HL-60 (cell line): ENCODE measurements around the gene USH2A.

ENCODE experiments used
- DNase-seq, 2 experiments: peaks; one replicate each; pipeline ENCODE4 v3.0.0-alpha.2; 2010 to 2020; ENCODE audit warnings: low read depth in 1 of 2, low spot score in 1 of 2
- H3K27ac ChIP-seq: fragments of 250-450 bp; sonication (Bioruptor Pico); replicated peaks from 2 replicates; pipeline ENCODE4 v1.5.1; 2020; ENCODE audit warnings: mild to moderate bottlenecking, moderate library complexity
- H3K27me3 ChIP-seq: fragments of 250-450 bp; sonication (Bioruptor Pico); 2 replicates; pipeline ENCODE4 v1.5.1; 2021; ENCODE audit warnings: mild to moderate bottlenecking, moderate library complexity; ENCODE audit not compliant: insufficient read depth, poor library complexity, severe bottlenecking
- H3K4me3 ChIP-seq: replicated peaks from 2 replicates; pipeline ENCODE4 v1.5.1; 2011; ENCODE audit warnings: mild to moderate bottlenecking, control low read depth, low read length; ENCODE audit not compliant: insufficient read depth
- CTCF ChIP-seq: IDR thresholded peaks from one replicate; pipeline ENCODE4 v1.5.1; 2011; ENCODE audit warnings: low read length, control low read depth, inconsistent platforms; ENCODE audit not compliant: insufficient read depth
- GABPA ChIP-seq: IDR thresholded peaks from 2 replicates; pipeline ENCODE4 v1.6.1; 2012; ENCODE audit warnings: low read depth
- POLR2AphosphoS5 ChIP-seq: IDR thresholded peaks from 2 replicates; pipeline ENCODE4 v1.6.1; 2012; ENCODE audit warnings: low read depth
- REST ChIP-seq: IDR thresholded peaks from 2 replicates; pipeline ENCODE4 v1.6.1; 2012; ENCODE audit warnings: low read depth; ENCODE audit not compliant: insufficient replicate concordance
- SPI1 ChIP-seq: IDR thresholded peaks from 2 replicates; pipeline ENCODE4 v1.6.1; 2012; ENCODE audit warnings: low read depth, mild to moderate bottlenecking, borderline replicate concordance

The USH2A gene

GRCh38 chr1:215830226-215830810, 592.9 kb downstream of the USH2A start:
- Histone ChIP-seq H3K27me3 (no peaks in the 10 kb centered on the region), H3K27ac (no peak overlapping the region)

DNA sequence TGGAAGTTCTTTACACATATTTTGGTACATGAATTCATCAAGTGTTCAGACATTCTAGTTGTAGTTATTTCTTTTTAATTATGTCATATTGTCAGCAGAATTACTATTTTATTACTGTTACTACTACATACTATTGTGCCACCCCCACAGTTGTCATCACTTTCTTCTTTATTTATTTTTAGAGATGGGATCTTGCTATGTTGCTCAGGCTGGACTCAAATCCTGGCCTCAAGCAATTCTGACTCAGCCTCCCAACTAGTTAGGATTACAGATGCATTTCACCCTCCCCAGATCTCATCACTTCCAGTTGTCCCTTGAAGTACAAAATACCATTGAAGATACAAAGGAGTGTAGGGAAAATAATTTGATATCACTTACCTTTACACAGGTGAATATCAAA, 598.2 kb downstream of the USH2A start:
- H3K4me3 ChIP-seq = no peak overlapping the region
- H3K27ac ChIP-seq = no peak overlapping the region
- no peaks in the 10 kb centered on the region for H3K27me3 ChIP-seq
- no peak for TF ChIP-seq SPI1
- TF ChIP-seq CTCF = no peak
- no peak for TF ChIP-seq REST
- no peak for DNase-seq

More at GRCh38 chr1:215830226-215830810, 592.9 kb downstream of the USH2A start:
- DNase-seq = no peak
- H3K4me3 ChIP-seq = no peak overlapping the region
- no peak for TF ChIP-seq SPI1
- TF ChIP-seq REST = no peak
- no peak for TF ChIP-seq GABPA
- no peak for TF ChIP-seq CTCF
- no peak for TF ChIP-seq POLR2AphosphoS5

DNA sequence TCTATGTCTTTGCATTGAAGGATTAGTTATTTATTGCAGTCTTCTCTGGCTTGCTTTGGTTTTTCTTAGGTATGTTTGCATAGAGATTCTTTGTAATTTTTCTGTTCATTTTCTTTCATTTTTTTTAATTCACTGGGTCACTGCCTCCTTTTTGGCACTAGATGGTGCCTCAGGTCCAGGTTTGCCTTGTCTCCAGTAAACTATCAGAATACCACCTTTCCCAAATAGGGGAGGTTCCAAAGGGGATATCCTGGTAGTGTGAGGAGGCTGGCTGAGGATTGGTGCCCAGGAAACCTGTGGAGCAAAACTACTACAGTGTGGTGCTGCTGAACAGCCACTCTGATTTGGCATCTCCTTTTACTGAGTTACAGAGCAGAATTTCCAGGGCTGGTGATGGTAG, 599.0 kb downstream of the USH2A start:
- no peak for DNase-seq
- Histone ChIP-seq H3K27me3 (no peaks in the 10 kb centered on the region), H3K4me3 (no peak overlapping the region), H3K27ac (no peak overlapping the region)
- TF ChIP-seq CTCF (no peak), POLR2AphosphoS5 (no peak), REST (no peak), GABPA (no peak), SPI1 (no peak)
